HepG2 (cell line): Measurements from ENCODE around the gene SNRPD2. TPM values are rescaled to one million over a fixed set of nuclear protein-coding genes. Genes with fewer than 3 reads are reported as not detected.

ENCODE experiments used
- AFF4 ChIP-seq: sonication (generic); formaldehyde crosslinking; IDR thresholded peaks from 2 replicates; pipeline ENCODE4 v1.4.0; 2020; ENCODE audit warnings: missing genetic modification reagents
- ARID4A ChIP-seq: sonication (generic); formaldehyde crosslinking; IDR thresholded peaks from 2 replicates; pipeline ENCODE4 v1.5.0; 2020; ENCODE audit warnings: mild to moderate bottlenecking, missing genetic modification reagents, borderline replicate concordance
- HMGA1 ChIP-seq: sonication (generic); formaldehyde crosslinking; conservative IDR thresholded peaks from 2 replicates; pipeline ENCODE4 v1.4.0; 2020; ENCODE audit warnings: missing genetic modification reagents
- HNRNPL ChIP-seq: fragments of 200-400 bp; formaldehyde crosslinking; IDR thresholded peaks from 2 replicates; pipeline ENCODE4 v1.6.1; 2017; ENCODE audit warnings: mild to moderate bottlenecking, low read depth, low read length
- MEIS1 ChIP-seq: sonication (generic); formaldehyde crosslinking; IDR thresholded peaks from 2 replicates; pipeline ENCODE4 v1.9.0; 2021; ENCODE audit warnings: mild to moderate bottlenecking, missing genetic modification reagents, moderate library complexity, borderline replicate concordance
- REXO4 ChIP-seq: sonication (generic); formaldehyde crosslinking; IDR thresholded peaks from 2 replicates; pipeline ENCODE4 v1.8.0; 2022; ENCODE audit warnings: missing genetic modification reagents, mild to moderate bottlenecking, borderline replicate concordance
- SP1 ChIP-seq, 2 experiments: fragments of 450-650 bp in 1 of 2; sonication (generic) in 1 of 2; formaldehyde crosslinking in 1 of 2; IDR thresholded peaks; 2 replicates each; pipeline versions ENCODE4 v1.4.0 to v1.6.1; 2016 to 2020; ENCODE audit warnings: missing genetic modification reagents in 1 of 2
- TFDP1 ChIP-seq: IDR thresholded peaks from 2 replicates; pipeline ENCODE4 v1.6.1; 2016; ENCODE audit warnings: missing compliant biosample characterization, missing genetic modification reagents, borderline replicate concordance
- YEATS4 ChIP-seq: sonication (generic); formaldehyde crosslinking; IDR thresholded peaks from 2 replicates; pipeline ENCODE4 v1.4.0; 2020; ENCODE audit warnings: missing genetic modification reagents, borderline replicate concordance
- ZFP36L1 ChIP-seq: sonication (generic); formaldehyde crosslinking; IDR thresholded peaks from 2 replicates; pipeline ENCODE4 v1.8.0; 2022; ENCODE audit warnings: mild to moderate bottlenecking, missing genetic modification reagents, moderate library complexity
- ZFP37 ChIP-seq: sonication (generic); formaldehyde crosslinking; IDR thresholded peaks from 2 replicates; pipeline ENCODE4 v1.4.0; 2020; ENCODE audit warnings: missing genetic modification reagents, borderline replicate concordance
- ZNF383 ChIP-seq: sonication (generic); formaldehyde crosslinking; IDR thresholded peaks from 2 replicates; pipeline ENCODE4 v1.4.0; 2020; ENCODE audit warnings: missing genetic modification reagents, mild to moderate bottlenecking, borderline replicate concordance
- ZNF441 ChIP-seq: sonication (generic); formaldehyde crosslinking; IDR thresholded peaks from 2 replicates; pipeline ENCODE4 v1.7.0; 2021; ENCODE audit warnings: missing genetic modification reagents, borderline replicate concordance
- ZNF691 ChIP-seq: sonication (generic); formaldehyde crosslinking; IDR thresholded peaks from 2 replicates; pipeline ENCODE4 v1.4.0; 2020; ENCODE audit warnings: missing genetic modification reagents, low read depth, mild to moderate bottlenecking, borderline replicate concordance
- ZXDC ChIP-seq: sonication (generic); formaldehyde crosslinking; IDR thresholded peaks from 2 replicates; pipeline ENCODE4 v1.5.0; 2020; ENCODE audit warnings: mild to moderate bottlenecking, missing genetic modification reagents
- polyA plus RNA-seq, 8 experiments: library from polyadenylated mRNA; depleted of rRNA in 3 of 8; stranded (reverse) in 7 of 8; unstranded in 1 of 8; fragments of >200 nt; fragmentation: Illumina TruSeq in 4 of 8; extraction: Trizol in 4 of 8; gene quantifications; 2 replicates each; pipeline versions ENCODE4 v1.2.1 to v1.2.3, GENCODE V29; 2011 to 2016; ENCODE audit warnings: low read depth in 4 of 8, missing spikeins in 1 of 8, mixed read lengths in 1 of 8; ENCODE audit not compliant: insufficient read depth in 1 of 8
- total RNA-seq, 5 experiments: library from RNA; depleted of rRNA; stranded (reverse); fragments of >200 nt; fragmentation: Illumina TruSeq; extraction: Trizol; gene quantifications; 2 replicates each; pipeline ENCODE4 v1.2.3, GENCODE V29; 2016; ENCODE audit warnings: low read depth in 1 of 5

The SNRPD2 gene
- total and polyA plus RNA-seq, 2 of the 13 experiments (the other 11 are each of a cell fraction or from before 2014, with no cell fraction given), result 299 to 485 TPM

- TF ChIP-seq ZFP37 (CRISPR knock-in tag), result no peak
- no peak for TF ChIP-seq AFF4
- TF ChIP-seq ZNF441 (CRISPR knock-in tag), result no peak
- no peak for TF ChIP-seq YEATS4 (CRISPR knock-in tag)
- TF ChIP-seq REXO4 (CRISPR knock-in tag), result no peak
- TF ChIP-seq HMGA1, result no peak
- no peak for TF ChIP-seq ZFP36L1 (CRISPR knock-in tag)
- TF ChIP-seq ZNF383 (CRISPR knock-in tag), result no peak
- peak; percentile 81 for TF ChIP-seq HNRNPL
- no peak for TF ChIP-seq SP1 (IDR thresholded peaks at IDR 0.05)
- TF ChIP-seq SP1 (CRISPR knock-in tag; IDR thresholded peaks at IDR 0.05), result peak; percentile 56
- no peak for TF ChIP-seq TFDP1 (CRISPR knock-in tag)
- no peak for TF ChIP-seq ARID4A (CRISPR knock-in tag)
- no peak for TF ChIP-seq ZNF691 (CRISPR knock-in tag)
- no peak for TF ChIP-seq MEIS1
- no peak for TF ChIP-seq ZXDC (CRISPR knock-in tag)
These were observed 20.9 kb downstream of the SNRPD2 start (continued) for GRCh38 chr19:45670670-45671453.
